Central memory CD8-positive, alpha-beta T cell (primary cell): ENCODE measurements around the gene RIN2.
"Not testable (repeated sequence)": the region's sequence is repeated elsewhere in the genome, so short reads cannot be mapped to it uniquely, and the experiment has no call there.

Experiments
- ATAC-seq: fragments of 150-1000 bp; cut with Tn5 transposase; replicated peaks from 2 replicates; pipeline ENCODE4 v1.10.0; 2022; ENCODE audit warnings: mild to moderate bottlenecking, moderate FRiP score, moderate number of reproducible peaks; ENCODE audit not compliant: poor library complexity, severe bottlenecking; ENCODE audit errors: extremely low read depth
- DNase-seq, 2 donors: peaks; one replicate each; pipeline ENCODE4 v3.0.0; 2021; ENCODE audit warnings: low spot score in 2 of 2
- H3K27ac Mint-ChIP-seq: one replicate; pipeline ENCODE4 v1.8.0; 2022; ENCODE audit warnings: low read depth, mild to moderate bottlenecking, moderate library complexity, mixed read lengths
- H3K27me3 Mint-ChIP-seq: one replicate; pipeline ENCODE4 v1.8.0; 2022; ENCODE audit warnings: mixed read lengths
- H3K36me3 Mint-ChIP-seq: one replicate; pipeline ENCODE4 v1.8.0; 2022; ENCODE audit warnings: mild to moderate bottlenecking, moderate library complexity, mixed read lengths; ENCODE audit not compliant: insufficient read depth
- H3K4me1 Mint-ChIP-seq: one replicate; pipeline ENCODE4 v1.8.0; 2022; ENCODE audit warnings: mixed read lengths
- H3K4me3 Mint-ChIP-seq: one replicate; pipeline ENCODE4 v1.8.0; 2022; ENCODE audit warnings: mild to moderate bottlenecking, moderate library complexity, mixed read lengths
- H3K9me3 Mint-ChIP-seq: one replicate; pipeline ENCODE4 v1.8.0; 2022; ENCODE audit warnings: mixed read lengths

The RIN2 gene

DNA sequence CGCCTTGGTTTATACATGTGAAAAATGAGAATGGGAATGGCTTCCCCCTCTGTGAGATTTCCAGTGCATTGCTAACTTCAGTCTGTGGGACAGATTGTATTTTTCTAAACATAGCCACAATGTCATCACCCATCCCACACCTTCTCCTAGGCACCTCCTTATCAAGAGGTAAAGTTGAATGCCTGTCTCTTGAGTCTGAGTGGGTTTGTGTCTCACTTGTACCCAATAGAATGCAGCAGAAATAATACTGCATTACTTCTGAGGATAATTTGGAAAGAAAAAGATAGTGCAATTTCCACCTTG, 27.9 kb downstream of the RIN2 start:
- peaks cover 6% of the 10 kb centered on the region for H3K9me3 Mint-ChIP-seq
- H3K36me3 Mint-ChIP-seq: no peaks in the 10 kb centered on the region

DNA sequence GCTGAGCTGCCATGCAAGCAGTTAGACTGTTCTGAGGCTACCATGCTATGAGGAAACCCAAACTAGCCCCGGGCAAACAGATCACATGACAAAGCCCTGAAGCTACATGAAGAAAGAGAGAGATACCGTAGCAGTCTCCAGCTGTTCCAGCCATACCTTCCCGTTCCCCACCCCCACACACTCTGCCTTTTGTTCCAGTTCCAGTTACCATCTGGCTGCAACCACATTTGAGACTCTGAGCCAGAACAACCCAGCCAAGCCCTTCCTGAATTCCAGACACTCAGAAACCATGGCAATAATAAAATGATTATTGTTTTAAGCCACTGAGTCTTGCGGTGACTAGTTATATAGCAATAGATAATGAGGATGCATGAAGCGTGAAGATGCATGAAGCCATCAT, 28.3 kb downstream of the RIN2 start:
- Mint-ChIP-seq H3K27ac (no peak overlapping the region), H3K4me3 (no peak overlapping the region), H3K36me3 (no peaks in the 10 kb centered on the region), H3K4me1 (no peaks in the 10 kb centered on the region), H3K9me3 (peaks cover 6% of the 10 kb centered on the region), H3K27me3 (peaks cover 14% of the 10 kb centered on the region)
- ATAC-seq (no peak), DNase-seq (no peak)

More for the DNA sequence above, 27.9 kb downstream of the RIN2 start:
- H3K4me3 Mint-ChIP-seq: no peak overlapping the region
- no peak overlapping the region for H3K27ac Mint-ChIP-seq
- no peaks in the 10 kb centered on the region for H3K4me1 Mint-ChIP-seq
- peaks cover 14% of the 10 kb centered on the region for H3K27me3 Mint-ChIP-seq
- ATAC-seq (no peak), DNase-seq (no peak)

DNA sequence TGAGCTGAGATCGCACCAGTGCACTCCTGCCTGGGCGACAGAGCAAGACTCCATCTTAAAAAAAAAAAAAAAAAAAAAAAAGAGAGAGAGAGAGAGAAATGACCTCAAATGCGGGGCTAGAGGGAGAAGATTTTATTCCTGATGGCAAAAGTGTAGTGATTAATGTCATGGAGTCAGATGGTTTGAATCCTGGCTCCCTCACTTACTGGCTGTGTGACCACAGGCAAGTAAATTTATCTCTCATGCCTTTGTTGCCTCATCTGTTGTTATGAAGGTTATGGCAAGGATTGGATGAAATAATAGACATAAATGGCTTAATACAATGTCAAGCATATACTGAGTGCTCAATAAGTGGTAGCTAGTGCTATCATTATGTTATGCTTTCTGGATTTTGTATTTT, 29.3 kb downstream of the RIN2 start:
- H3K9me3 Mint-ChIP-seq: peaks cover 6% of the 10 kb centered on the region
- peaks cover 14% of the 10 kb centered on the region for H3K27me3 Mint-ChIP-seq
- no peaks in the 10 kb centered on the region for H3K4me1 Mint-ChIP-seq
- DNase-seq: no peak
- H3K27ac Mint-ChIP-seq: no peak overlapping the region
- no peak for ATAC-seq
- no peak overlapping the region for H3K4me3 Mint-ChIP-seq
- no peaks in the 10 kb centered on the region for H3K36me3 Mint-ChIP-seq

DNA sequence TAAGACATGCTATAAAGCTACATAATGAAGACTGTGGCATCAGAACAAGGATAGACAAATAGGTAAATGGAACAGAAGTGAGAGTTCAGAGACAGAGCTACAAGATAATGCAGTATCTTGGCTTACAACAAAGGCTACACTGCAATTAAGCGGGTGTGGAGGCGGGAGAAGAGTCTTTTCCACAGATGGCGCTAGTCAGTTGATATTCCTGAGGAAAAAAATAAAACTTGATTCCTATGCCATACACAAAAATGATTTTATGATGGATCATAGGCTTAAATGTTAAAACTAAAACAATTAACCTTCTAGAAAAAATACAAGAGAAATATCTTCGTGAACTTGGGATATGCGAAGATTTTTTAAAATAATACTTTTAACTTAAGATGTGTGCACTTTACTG, 31.0 kb downstream of the RIN2 start:
- Mint-ChIP-seq H3K36me3 (no peaks in the 10 kb centered on the region), H3K9me3 (peaks cover 6% of the 10 kb centered on the region), H3K27ac (no peak overlapping the region), H3K27me3 (no peaks in the 10 kb centered on the region), H3K4me3 (no peak overlapping the region), H3K4me1 (no peaks in the 10 kb centered on the region)
- no peak for DNase-seq
- ATAC-seq: no peak

DNA sequence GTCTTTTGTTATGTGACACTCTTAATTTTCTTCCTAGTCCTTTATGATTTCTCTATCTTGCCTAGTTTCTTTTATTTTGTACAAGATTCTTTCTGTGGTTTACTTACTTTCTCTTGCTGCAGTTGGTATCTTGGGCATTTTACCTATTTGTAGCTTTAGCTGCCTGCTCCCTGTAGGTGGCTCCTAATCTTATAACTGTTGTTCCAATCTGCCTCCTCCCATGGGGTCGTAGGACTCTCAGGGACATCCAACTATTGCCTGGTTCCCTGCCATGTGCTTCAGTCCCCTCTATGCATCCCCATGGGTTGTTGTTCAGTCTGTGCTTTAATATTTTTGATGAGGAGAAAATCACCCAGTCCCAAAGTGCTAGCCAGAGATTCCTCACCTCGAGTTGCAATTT, 31.4 kb downstream of the RIN2 start:
- ATAC-seq: no peak
- Mint-ChIP-seq H3K27ac (no peak overlapping the region), H3K4me1 (no peaks in the 10 kb centered on the region), H3K9me3 (peaks cover 6% of the 10 kb centered on the region), H3K27me3 (no peaks in the 10 kb centered on the region), H3K36me3 (no peaks in the 10 kb centered on the region), H3K4me3 (no peak overlapping the region)
- no peak for DNase-seq

DNA sequence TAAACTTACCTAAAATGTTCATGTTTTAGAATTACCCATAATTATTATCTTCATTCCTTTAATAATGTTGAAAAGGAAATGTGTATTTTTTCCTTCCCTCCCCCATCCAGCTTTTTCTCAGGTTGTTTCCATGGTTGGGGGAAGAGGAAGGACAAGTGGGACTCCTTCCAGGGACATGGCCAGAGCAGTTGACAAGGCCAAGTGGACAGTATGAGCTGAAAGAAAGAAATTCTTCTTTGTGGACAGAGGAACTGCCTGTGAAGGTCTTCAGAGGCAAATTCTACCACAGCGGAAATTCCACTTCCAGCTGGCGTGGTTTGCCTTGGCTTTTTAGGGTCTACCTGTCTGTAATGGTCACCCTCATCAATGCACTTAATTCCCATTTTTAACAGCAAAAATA, 33.8 kb downstream of the RIN2 start:
- H3K4me1 Mint-ChIP-seq: no peaks in the 10 kb centered on the region
- H3K9me3 Mint-ChIP-seq: peaks cover 6% of the 10 kb centered on the region
- ATAC-seq (no peak), DNase-seq (no peak)
- H3K27ac Mint-ChIP-seq: no peak overlapping the region
- no peak overlapping the region for H3K4me3 Mint-ChIP-seq
- H3K36me3 Mint-ChIP-seq: no peaks in the 10 kb centered on the region
- no peaks in the 10 kb centered on the region for H3K27me3 Mint-ChIP-seq

DNA sequence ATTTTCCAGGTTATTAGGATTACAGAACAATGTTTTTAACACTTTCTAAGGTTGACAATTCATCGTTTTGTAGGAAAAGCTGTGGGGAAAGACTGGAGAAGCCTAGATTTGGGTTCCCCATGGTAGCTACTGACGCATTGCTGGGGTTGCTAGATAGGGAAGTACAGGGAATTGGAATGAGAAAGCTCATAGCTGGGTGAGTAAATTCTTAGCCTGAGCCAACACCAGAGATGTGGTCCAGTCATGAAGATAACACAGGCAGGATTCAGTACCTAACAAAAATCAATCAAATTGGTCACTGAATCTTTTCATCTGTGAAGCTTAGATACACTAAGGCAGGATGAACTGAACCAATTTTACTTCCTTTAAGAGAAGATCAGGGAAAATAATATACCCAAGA, 35.7 kb downstream of the RIN2 start:
- Mint-ChIP-seq H3K4me3 (no peak overlapping the region), H3K36me3 (no peaks in the 10 kb centered on the region), H3K27me3 (no peaks in the 10 kb centered on the region), H3K9me3 (peaks cover 1% of the 10 kb centered on the region), H3K27ac (no peak overlapping the region), H3K4me1 (no peaks in the 10 kb centered on the region)
- DNase-seq (no peak), ATAC-seq (no peak)

DNA sequence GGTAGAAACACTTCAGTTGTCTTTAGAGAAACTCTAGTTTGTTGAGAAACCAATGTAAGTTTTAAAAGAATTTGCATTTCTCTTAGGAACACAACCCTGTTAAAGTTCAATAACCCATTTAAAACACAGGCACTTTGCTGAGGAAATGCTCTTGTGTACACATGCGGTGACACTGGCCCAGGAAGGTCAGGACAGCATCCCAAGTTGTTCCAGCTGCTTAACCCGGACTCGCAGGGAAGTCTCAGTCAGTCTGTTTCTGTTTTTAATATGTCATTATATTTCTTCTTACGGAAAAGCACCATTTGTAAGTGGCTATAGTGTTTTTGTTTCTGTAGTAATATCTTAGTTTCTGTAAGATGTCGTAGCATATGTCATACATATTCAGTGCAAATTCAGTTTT, 36.9 kb downstream of the RIN2 start:
- no peaks in the 10 kb centered on the region for H3K27me3 Mint-ChIP-seq
- no peak overlapping the region for H3K27ac Mint-ChIP-seq
- H3K4me1 Mint-ChIP-seq: no peaks in the 10 kb centered on the region
- ATAC-seq (no peak), DNase-seq (no peak)
- no peaks in the 10 kb centered on the region for H3K36me3 Mint-ChIP-seq
- no peak overlapping the region for H3K4me3 Mint-ChIP-seq
- H3K9me3 Mint-ChIP-seq: no peaks in the 10 kb centered on the region

DNA sequence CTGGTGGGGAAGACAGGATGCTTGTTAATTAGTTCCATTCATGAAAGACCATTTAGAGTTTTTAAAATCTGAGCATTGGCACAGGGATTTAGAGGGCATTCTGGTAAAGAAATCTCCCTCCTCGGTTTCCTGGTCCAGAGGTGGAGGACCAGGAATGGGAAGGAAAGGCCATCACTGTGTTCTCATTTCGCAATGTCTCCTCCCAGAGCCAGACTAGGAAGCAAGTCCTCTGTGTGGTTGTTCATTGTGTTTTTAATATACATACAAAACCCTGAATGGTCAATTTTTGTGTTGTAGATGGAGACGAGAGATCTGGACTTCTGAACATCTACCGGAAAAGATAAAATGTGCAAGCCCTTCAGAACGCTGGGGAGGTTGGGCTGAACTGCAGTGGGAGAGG, 41.3 kb downstream of the RIN2 start:
- peaks cover 7% of the 10 kb centered on the region for H3K27me3 Mint-ChIP-seq
- no peaks in the 10 kb centered on the region for H3K36me3 Mint-ChIP-seq
- no peak for ATAC-seq
- H3K9me3 Mint-ChIP-seq: no peaks in the 10 kb centered on the region
- no peak overlapping the region for H3K27ac Mint-ChIP-seq
- H3K4me1 Mint-ChIP-seq: no peaks in the 10 kb centered on the region
- DNase-seq: no peak
- no peak overlapping the region for H3K4me3 Mint-ChIP-seq

DNA sequence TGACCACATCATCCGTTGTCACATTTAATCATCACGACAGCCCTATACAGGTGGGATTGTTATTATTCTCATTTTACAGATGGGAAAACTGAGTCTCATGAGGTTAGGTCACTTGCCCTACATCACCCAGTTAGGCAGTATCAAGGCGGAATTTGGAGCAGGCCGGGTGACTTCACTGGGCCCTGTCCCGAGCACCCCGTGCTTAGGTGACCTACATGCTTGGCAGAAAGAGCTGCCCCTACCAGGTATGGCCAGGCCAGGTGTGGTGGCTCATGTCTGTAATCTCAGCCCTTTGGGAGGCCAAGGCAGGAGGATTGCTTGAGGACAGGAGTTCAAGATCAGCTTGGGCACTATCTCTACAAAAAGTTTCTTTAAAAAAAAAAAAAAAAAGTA, 44.0 kb downstream of the RIN2 start:
- H3K9me3 Mint-ChIP-seq: no peaks in the 10 kb centered on the region
- H3K27ac Mint-ChIP-seq: no peak overlapping the region
- H3K4me1 Mint-ChIP-seq: no peaks in the 10 kb centered on the region
- no peak for ATAC-seq
- no peak overlapping the region for H3K4me3 Mint-ChIP-seq
- peaks cover 1% of the 10 kb centered on the region for H3K36me3 Mint-ChIP-seq
- peaks cover 7% of the 10 kb centered on the region for H3K27me3 Mint-ChIP-seq
- DNase-seq: no peak

DNA sequence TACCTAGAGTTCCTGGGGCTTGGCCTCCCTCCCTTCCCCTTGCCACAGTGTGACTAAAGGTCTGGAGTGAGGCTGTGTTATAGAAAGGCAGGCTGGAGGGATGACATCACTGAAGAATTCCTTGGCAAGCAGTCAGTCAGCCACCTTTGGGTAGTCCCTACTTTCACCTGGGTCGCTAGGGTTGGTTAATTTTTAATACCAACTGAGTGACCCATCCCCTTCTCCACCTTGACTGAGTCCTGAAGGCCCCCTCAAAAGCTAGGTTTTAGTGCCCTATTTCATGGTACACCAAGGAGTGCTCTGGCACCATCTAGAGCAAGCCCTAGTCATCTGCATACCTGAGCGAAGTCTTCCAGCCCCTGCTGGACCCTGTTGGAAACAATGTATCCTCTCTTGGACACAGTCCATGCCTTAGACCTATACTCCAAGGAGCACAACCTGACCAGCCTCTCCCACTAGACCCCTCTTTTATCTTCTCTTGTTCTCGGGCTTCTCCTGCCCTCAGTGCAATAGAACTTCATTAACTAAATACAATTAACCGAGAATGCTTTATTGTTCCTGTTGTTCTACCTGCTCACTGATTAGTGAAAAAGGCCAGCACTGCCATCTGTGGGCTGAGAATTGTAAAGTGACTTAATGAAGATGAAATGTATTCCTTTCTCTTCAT, 44.6 kb downstream of the RIN2 start:
- no peak overlapping the region for H3K27ac Mint-ChIP-seq
- H3K4me3 Mint-ChIP-seq: no peak overlapping the region
- H3K4me1 Mint-ChIP-seq: no peaks in the 10 kb centered on the region
- H3K27me3 Mint-ChIP-seq: peaks cover 7% of the 10 kb centered on the region
- ATAC-seq (no peak), DNase-seq (no peak)
- H3K9me3 Mint-ChIP-seq: no peaks in the 10 kb centered on the region
- H3K36me3 Mint-ChIP-seq: peaks cover 1% of the 10 kb centered on the region

DNA sequence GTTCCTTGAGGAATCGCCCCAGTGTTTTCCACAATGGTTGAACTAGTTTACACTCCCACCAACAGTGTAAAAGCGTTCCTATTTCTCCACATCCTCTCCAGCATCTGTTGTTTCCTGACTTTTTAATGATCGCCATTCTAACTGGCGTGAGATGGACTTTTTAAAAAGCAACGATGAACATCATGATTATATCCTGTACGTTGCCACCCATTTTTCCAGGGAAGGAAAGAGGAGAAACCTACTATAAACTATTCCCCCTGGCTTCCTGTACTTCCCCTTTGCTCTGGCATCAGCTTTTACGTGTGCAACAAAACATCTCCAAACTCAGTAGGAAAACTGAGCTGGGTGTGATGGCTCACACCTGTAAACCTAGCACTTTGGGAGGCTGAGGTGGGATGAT, 48.2 kb downstream of the RIN2 start:
- not testable (repeated sequence) for H3K27me3 Mint-ChIP-seq, H3K9me3 Mint-ChIP-seq, H3K4me1 Mint-ChIP-seq, H3K27ac Mint-ChIP-seq, H3K36me3 Mint-ChIP-seq, H3K4me3 Mint-ChIP-seq, ATAC-seq, DNase-seq

DNA sequence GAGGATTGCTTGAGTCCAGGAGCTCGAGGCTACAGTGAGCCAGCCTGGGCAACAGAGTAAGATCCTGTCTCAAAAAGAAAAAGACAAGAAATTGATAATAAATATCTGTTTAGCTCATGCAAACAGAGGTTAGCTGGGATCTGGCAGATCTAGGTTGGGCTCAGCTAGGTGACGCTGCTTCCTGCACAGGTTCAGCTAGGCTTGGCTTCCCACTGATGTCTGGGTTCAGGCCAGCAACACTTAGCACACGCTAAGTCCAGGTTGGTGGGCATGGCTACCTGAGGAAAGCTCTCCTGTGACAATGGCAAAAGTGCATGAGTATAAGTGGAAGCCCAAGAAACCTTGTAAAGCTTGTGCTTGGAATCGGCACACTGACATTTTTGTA, 48.7 kb downstream of the RIN2 start:
- Mint-ChIP-seq H3K4me3 (no peak overlapping the region), H3K27me3 (peaks cover 2% of the 10 kb centered on the region), H3K27ac (no peak overlapping the region), H3K4me1 (no peaks in the 10 kb centered on the region), H3K36me3 (peaks cover 1% of the 10 kb centered on the region), H3K9me3 (no peaks in the 10 kb centered on the region)
- DNase-seq (no peak), ATAC-seq (no peak)
